ENCODE data around the gene TCL1A. TPM values are rescaled to one million over a fixed set of nuclear protein-coding genes. Genes with fewer than 3 reads are reported as not detected.
A peak's percentile ranks its signal among the peaks of the same experiment; 100 is the strongest.

TCL1A gene
- total and polyA plus RNA-seq, 9 of the 15 experiments (the other 6 are each of a cell fraction or from before 2014, with no cell fraction given) = 0.10 to 0.11 TPM; not detected in 7

GRCh38 chr14:95663226-95663797, 50.6 kb downstream of the TCL1A start (continued):
- TF ChIP-seq, protein P1, sequence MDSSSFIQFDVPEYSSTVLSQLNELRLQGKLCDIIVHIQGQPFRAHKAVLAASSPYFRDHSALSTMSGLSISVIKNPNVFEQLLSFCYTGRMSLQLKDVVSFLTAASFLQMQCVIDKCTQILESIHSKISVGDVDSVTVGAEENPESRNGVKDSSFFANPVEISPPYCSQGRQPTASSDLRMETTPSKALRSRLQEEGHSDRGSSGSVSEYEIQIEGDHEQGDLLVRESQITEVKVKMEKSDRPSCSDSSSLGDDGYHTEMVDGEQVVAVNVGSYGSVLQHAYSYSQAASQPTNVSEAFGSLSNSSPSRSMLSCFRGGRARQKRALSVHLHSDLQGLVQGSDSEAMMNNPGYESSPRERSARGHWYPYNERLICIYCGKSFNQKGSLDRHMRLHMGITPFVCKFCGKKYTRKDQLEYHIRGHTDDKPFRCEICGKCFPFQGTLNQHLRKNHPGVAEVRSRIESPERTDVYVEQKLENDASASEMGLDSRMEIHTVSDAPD (CRISPR knock-in tag; IDR thresholded peaks at IDR 0.05) = no peak

GRCh38 chr14:95662376-95663186, 51.3 kb downstream of the TCL1A start:
- H4K20me1 ChIP-seq (replicated peaks; ENCODE audit: control insufficient read depth, insufficient read depth, low read length) = no peaks in the 10 kb centered on the region; the same call in 1 of the 2 replicates
- DNase-seq (ENCODE audit: extremely low read depth in 1 of 4, low spot score in 3 of 4) (no peak), FAIRE-seq (no peak), ATAC-seq (no peak)
- H3K9me1 ChIP-seq (ENCODE audit: control insufficient read depth, insufficient read depth, low read length) = no peaks in the 10 kb centered on the region
- H3K27ac ChIP-seq (ENCODE audit: extremely low read depth, low read depth, low read length) = no peak overlapping the region
- BruUV-seq (replicated peaks) = no TSS peak
- H3K4me2 ChIP-seq (ENCODE audit: insufficient read depth, low read length) = no peak overlapping the region
- H3K4me1 ChIP-seq (replicated peaks in 1 of 2; ENCODE audit: control insufficient read depth in 2 of 2, insufficient read depth in 2 of 2, low read length in 2 of 2) = no peaks in the 10 kb centered on the region
- WGBS (ENCODE audit: insufficient coverage, low coverage, missing lambda C conversion rate) = 0% methylated on average over 4 of the region's 4 CpGs
- in situ Hi-C loops (cut with MboI) (no loop called here), intact Hi-C loops (cut with micrococcal nuclease) (no loop called here)
- H3K27me3 ChIP-seq (ENCODE audit: control insufficient read depth in 2 of 2, insufficient read depth in 2 of 2, low read length in 2 of 2) = peaks cover 0 to 14% of the 10 kb centered on the region in 2 experiments; a peak in 2 of 5 replicates
- no peaks in the 10 kb centered on the region for H3K36me3 ChIP-seq (ENCODE audit: control insufficient read depth, insufficient read depth, low read length)
- CTCF ChIA-PET (ENCODE audit: low intra/inter-chr PET ratio) = no interaction called here
- no peaks in the 10 kb centered on the region for H3K79me2 ChIP-seq (ENCODE audit: control insufficient read depth, insufficient read depth, low read length)
- no peak overlapping the region for H3K9ac ChIP-seq (ENCODE audit: insufficient read depth in 1 of 2, low read depth in 2 of 2, low read length in 2 of 2)
- no peaks in the 10 kb centered on the region for H3K9me3 ChIP-seq (replicated peaks; ENCODE audit: control insufficient read depth, insufficient read depth, low read depth, low read length)
- H3K4me3 ChIP-seq = no peak overlapping the region
- H2AFZ ChIP-seq (ENCODE audit: low read depth, low read length) = no peak overlapping the region
- POLR2A ChIA-PET = interaction anchor here (0.6 to 0.7 kb wide), 2 partner anchors 43 to 101 kb away, joined by 3 to 4 read pairs; no protein-coding TSS in a partner anchor
- TF ChIP-seq HMG20B (CRISPR knock-in tag; IDR thresholded peaks at IDR 0.05) = no peak
- TF ChIP-seq SNRNP70 (optimal IDR thresholded peaks at IDR 0.05; ENCODE audit: low read depth, low read length) = no peak
- TF ChIP-seq PHTF2 (CRISPR knock-in tag; IDR thresholded peaks at IDR 0.05) = no peak
- no peak for TF ChIP-seq NR3C1 (CRISPR knock-in tag; IDR thresholded peaks at IDR 0.05)
- no peak for TF ChIP-seq ZBTB2 (IDR thresholded peaks at IDR 0.05)
- peak; percentile 67 for TF ChIP-seq MAFG (tag; conservative IDR thresholded peaks at IDR 0.05)
- no peak for TF ChIP-seq CHD2 (IDR thresholded peaks at IDR 0.05; ENCODE audit: low read depth, low read length)
- no peak for TF ChIP-seq PTTG1 (tag; IDR thresholded peaks at IDR 0.05; ENCODE audit: low read depth)
- no peak for TF ChIP-seq ZC3H8 (IDR thresholded peaks at IDR 0.05)
- TF ChIP-seq CREB3 (tag; conservative IDR thresholded peaks at IDR 0.05; ENCODE audit: low read depth) = no peak
- no peak for TF ChIP-seq FOXJ2 (tag; IDR thresholded peaks at IDR 0.05)
- peak; percentile 40; the same call in 1 of the 2 replicates for TF ChIP-seq ZNF316 (IDR thresholded peaks at IDR 0.05)
- no peak for TF ChIP-seq TAF15 (IDR thresholded peaks at IDR 0.05; ENCODE audit: low read depth, low read length)
- no peak for TF ChIP-seq EP400 (IDR thresholded peaks at IDR 0.05)
- TF ChIP-seq ZNF436 (CRISPR knock-in tag; IDR thresholded peaks at IDR 0.05) = no peak
